ENCODE measurements around the gene UBASH3A. TPM values are rescaled to one million over a fixed set of nuclear protein-coding genes. Genes with fewer than 3 reads are reported as not detected.

Gene UBASH3A
- total and polyA plus RNA-seq, 8 donors = 0.18 to 4.6 (median 0.31) TPM; not detected in 1

GRCh38 chr21:42448686-42449085 lies 45.0 kb downstream of the UBASH3A start:
- TF ChIP-seq EP300 (IDR thresholded peaks at IDR 0.05) = no peak
- no peak for TF ChIP-seq POLR2AphosphoS5 (IDR thresholded peaks at IDR 0.05)
- TF ChIP-seq POLR2A (IDR thresholded peaks at IDR 0.05) = no peak
- TF ChIP-seq, protein P1, sequence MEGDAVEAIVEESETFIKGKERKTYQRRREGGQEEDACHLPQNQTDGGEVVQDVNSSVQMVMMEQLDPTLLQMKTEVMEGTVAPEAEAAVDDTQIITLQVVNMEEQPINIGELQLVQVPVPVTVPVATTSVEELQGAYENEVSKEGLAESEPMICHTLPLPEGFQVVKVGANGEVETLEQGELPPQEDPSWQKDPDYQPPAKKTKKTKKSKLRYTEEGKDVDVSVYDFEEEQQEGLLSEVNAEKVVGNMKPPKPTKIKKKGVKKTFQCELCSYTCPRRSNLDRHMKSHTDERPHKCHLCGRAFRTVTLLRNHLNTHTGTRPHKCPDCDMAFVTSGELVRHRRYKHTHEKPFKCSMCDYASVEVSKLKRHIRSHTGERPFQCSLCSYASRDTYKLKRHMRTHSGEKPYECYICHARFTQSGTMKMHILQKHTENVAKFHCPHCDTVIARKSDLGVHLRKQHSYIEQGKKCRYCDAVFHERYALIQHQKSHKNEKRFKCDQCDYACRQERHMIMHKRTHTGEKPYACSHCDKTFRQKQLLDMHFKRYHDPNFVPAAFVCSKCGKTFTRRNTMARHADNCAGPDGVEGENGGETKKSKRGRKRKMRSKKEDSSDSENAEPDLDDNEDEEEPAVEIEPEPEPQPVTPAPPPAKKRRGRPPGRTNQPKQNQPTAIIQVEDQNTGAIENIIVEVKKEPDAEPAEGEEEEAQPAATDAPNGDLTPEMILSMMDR (IDR thresholded peaks at IDR 0.05) = no peak
- Histone ChIP-seq H3K27me3 (peaks cover 0 to 22% (median 0%) of the 10 kb centered on the region in 3 donors), H3K4me1 (peaks cover 0 to 4% (median 0%) of the 10 kb centered on the region in 4 donors), H3K9me3 (no peaks in the 10 kb centered on the region), H3K36me3 (no peaks in the 10 kb centered on the region), H3K4me3 (no peak overlapping the region), H3K27ac (no peak overlapping the region)
- DNase-seq = no peak
- intact Hi-C loops (cut with DNase I; ENCODE audit: low total_unique reads) = loop anchor here (10.0 kb wide), 3 partner anchors 104 to 294 kb away; no protein-coding TSS in a partner anchor
- WGBS, 5 donors = 78 to 90% (median 87%) methylated on average over 2 to 3 of the region's 3 CpGs

- WGBS, 5 donors = 92 to 96% (median 95%) methylated on average over 9 of the region's 9 CpGs
These were observed 48.2 kb downstream of the UBASH3A start for GRCh38 chr21:42451941-42452340.

GRCh38 chr21:42452401-42453223 lies 48.9 kb downstream of the UBASH3A start:
- intact Hi-C loops (cut with DNase I; ENCODE audit: low total_unique reads) = no loop called here
- TF ChIP-seq, protein P1 (IDR thresholded peaks at IDR 0.05) = no peak
- TF ChIP-seq POLR2AphosphoS5 (IDR thresholded peaks at IDR 0.05) = no peak
- TF ChIP-seq EP300 (IDR thresholded peaks at IDR 0.05) = no peak
- no peak for TF ChIP-seq POLR2A (IDR thresholded peaks at IDR 0.05)
- no peak for DNase-seq
- WGBS, 5 donors = 83 to 89% (median 87%) methylated on average over 17 to 22 of the region's 22 CpGs
- no peaks in the 10 kb centered on the region for H3K36me3 ChIP-seq
- H3K9me3 ChIP-seq = no peaks in the 10 kb centered on the region
- peaks cover 0 to 8% (median 0%) of the 10 kb centered on the region in 3 donors for H3K27me3 ChIP-seq
- H3K4me3 ChIP-seq = no peak overlapping the region
- H3K4me1 ChIP-seq = peaks cover 0 to 4% (median 0%) of the 10 kb centered on the region in 4 donors
- no peak overlapping the region for H3K27ac ChIP-seq

More at GRCh38 chr21:42451941-42452340, 48.2 kb downstream of the UBASH3A start:
- H3K27me3 ChIP-seq = peaks cover 0 to 8% (median 0%) of the 10 kb centered on the region in 3 donors
- H3K27ac ChIP-seq = no peak overlapping the region
- H3K9me3 ChIP-seq = no peaks in the 10 kb centered on the region
- intact Hi-C loops (cut with DNase I; ENCODE audit: low total_unique reads) = no loop called here
- no peaks in the 10 kb centered on the region for H3K36me3 ChIP-seq
- no peak overlapping the region for H3K4me3 ChIP-seq
- TF ChIP-seq, protein P1 (IDR thresholded peaks at IDR 0.05) = no peak
- peaks cover 0 to 4% (median 0%) of the 10 kb centered on the region in 4 donors for H3K4me1 ChIP-seq
- no peak for DNase-seq

DNA sequence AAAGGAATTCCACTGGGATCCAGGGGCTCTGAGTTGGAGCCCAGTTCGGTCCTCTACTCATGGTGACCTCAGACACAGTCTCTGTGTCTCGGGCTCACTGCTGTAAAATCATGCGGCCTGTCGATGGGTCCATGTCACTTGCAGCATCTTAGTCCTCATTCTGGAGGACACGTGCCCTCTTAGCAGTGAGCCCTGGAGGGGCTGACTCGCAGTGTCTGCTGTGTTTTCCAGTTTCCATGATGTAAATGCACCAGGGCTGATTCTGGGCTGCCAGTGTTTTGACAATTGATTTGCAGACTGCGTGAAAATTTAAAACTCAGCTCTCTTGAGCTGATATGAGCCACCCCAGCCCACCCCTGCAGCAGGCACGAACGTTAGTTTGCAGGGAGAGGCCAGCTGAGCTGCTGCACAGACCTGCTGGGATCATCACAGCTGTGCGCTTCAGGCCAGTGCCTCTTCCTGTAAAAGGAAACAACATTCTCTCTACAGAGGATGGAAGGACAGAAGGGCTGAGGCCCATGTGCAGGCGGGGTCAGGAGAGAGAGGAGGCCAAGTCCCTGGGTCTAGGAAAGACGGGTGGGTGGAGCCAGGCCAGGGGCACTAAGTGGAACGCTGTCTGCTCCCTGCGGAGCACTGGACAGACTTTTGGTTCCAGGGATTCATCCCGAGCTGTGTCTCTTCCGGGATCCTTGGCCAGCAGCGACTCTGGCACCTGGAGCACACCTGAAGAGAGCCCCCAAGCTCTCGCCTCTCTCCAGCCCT lies 49.7 kb downstream of the UBASH3A start:
- H3K4me1 ChIP-seq = peaks cover 0 to 4% (median 1%) of the 10 kb centered on the region in 4 donors
- no peak overlapping the region for H3K27ac ChIP-seq
- peaks cover 0 to 8% (median 0%) of the 10 kb centered on the region in 3 donors for H3K27me3 ChIP-seq
- no peak overlapping the region for H3K4me3 ChIP-seq
- TF ChIP-seq POLR2A (IDR thresholded peaks at IDR 0.05) (no peak), POLR2AphosphoS5 (IDR thresholded peaks at IDR 0.05) (no peak), EP300 (IDR thresholded peaks at IDR 0.05) (no peak)
- TF ChIP-seq, protein P1 (IDR thresholded peaks at IDR 0.05) = no peak
- intact Hi-C loops (cut with DNase I; ENCODE audit: low total_unique reads) = no loop called here
- 57 to 77% (median 69%) methylated on average over 18 of the region's 18 CpGs for WGBS, 5 donors
- DNase-seq = peak in 1 of 2 donors; percentile 51
- no peaks in the 10 kb centered on the region for H3K36me3 ChIP-seq
- H3K9me3 ChIP-seq = no peaks in the 10 kb centered on the region
